HG03135 (cell line): Measurements from ENCODE around the gene ZNF792.
"Not testable (repeated sequence)": the region's sequence is repeated elsewhere in the genome, so short reads cannot be mapped to it uniquely, and the experiment has no call there.

Experiments used
- ATAC-seq: cut with Tn5 transposase; IDR thresholded peaks from one replicate; pipeline ENCODE4 v1.9.1; 2021; ENCODE audit warnings: mild to moderate bottlenecking, moderate library complexity; ENCODE audit not compliant: unreplicated experiment

ZNF792 gene

GRCh38 chr19:34963573-34964406, at the start of gene ZNF792:
TSS of gene ZNF792 (minus strand) at chr19:34964229. CDS start at chr19:34963662, 567 bp downstream.
- ATAC-seq, result peak; percentile 59

DNA sequence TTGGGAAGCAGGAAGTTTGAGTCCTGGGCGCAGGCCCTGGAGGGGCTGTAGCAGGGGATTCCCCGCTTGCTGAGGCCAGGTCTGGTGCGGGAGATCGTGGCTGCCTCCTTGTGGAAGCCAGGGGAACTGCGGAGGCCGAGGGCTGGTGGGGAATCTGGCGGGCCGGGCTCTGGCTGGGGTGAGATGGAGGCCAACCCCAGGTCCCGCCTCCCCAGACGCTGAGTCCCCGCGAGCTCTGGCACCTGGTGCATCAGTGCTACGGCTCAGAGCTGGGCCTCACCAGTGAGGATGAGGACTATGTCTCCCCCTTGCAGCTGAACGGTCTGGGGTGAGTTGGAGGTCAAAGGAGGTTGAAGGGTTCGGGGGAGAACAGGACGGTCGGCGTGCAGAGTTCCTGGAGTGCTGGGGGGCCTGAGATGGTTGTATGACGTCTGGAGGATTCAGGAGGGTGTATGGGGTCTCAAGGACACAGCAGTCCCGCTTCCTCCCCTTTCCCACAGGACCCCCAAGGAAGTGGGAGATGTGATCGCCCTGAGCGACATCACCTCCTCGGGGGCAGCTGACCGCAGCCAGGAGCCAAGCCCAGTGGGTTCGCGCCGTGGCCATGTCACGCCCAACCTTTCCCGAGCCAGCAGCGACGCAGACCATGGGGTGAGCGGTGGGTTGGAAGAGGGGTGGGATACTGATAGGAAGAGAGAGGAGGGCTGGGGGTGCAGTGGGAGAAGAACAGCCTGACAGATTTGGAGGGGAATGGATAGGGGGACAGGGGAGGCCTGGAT, 49.2 kb upstream of the ZNF792 start:
- peak; percentile 57 for ATAC-seq

GRCh38 chr19:35011737-35012682, 48.0 kb upstream of the ZNF792 start:
- ATAC-seq, result no peak

DNA sequence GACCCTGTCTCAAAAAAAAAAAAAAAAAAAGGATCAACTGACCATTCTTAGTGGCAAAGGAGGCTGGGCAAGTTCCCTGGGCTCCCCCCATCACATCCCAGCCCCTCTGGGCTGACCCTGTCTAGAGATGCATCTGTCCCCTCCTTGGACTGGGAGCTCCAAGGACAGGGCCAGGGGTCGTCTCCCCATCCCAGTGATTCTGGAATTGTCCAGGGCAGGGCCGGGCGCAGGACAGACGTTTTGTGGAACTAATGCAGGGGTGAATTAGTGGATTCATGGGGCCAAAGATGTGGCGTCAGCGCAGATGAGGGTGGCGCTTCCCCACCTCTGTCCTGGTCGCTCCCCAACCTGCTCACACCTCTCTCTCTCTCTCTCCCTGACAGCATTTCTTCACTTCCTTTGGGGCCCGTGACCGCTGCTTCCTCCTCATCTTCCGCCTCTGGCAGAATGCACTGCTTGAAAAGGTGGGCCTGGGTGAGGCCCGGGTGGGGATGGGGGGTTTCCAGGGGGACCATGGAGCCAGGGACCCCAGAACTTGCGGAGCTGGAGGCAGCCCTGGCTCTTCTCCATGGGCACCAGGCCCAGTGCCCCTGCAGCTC, 47.2 kb upstream of the ZNF792 start:
- no peak for ATAC-seq

DNA sequence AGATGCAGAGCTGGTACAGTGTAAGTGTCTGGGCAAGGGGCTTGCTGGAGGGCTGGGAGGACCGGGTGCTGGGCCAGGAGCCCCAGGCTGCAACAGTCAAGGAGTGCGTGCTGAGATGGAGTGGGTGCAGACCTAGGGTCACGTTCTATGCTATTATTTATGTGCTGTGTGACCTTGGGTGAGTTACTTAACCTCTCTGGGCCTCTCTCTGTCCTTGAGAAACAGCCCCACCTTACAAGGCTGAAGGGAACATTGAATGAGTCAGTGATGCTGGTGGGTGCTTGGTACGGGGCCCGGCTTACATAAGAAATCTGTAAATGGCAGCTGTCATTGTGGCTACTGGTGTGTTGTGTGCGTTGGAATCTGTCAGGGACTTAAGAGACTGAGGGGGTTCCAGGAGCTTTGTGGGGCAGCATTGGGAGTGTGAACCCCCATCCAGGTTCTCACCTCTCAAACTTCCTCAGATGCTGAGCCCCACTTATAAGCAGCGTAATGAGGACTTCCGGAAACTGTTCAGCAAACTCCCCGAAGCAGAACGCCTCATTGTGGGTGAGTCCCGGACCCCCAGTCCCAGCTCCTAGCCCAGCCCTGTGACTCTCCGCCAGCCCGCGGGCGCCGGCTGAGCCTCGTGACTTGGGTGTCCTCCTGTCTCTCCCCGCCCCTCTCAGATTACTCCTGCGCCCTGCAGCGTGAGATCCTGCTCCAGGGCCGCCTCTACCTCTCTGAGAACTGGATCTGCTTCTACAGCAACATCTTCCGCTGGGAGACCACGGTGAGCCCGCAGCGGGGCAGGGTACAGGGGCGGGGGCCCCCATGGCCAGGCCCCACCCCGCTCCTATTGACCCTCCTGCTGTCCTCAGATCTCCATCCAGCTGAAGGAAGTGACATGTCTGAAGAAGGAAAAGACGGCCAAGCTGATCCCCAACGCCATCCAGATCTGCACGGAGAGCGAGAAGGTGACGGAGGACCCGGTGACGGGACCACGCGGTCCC, 45.7 kb upstream of the ZNF792 start:
- no peak for ATAC-seq

DNA sequence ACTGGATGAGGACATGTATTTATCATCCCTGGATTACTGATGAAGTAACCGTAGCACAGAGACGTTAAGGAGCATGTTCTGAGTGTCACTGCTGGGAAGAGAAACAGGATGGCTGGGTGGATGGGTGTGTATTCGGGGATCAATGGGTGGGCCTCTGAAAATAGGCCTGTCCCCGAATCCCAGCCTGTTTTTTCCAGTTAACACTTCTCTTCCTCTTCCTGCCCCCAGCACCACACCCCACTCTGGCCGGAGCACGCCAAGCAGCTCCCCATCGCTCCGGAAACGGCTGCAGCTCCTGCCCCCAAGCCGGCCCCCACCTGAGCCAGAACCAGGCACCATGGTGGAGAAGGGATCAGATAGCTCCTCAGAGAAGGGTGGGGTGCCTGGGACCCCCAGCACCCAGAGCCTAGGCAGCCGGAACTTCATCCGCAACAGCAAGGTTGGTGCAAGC, 44.9 kb upstream of the ZNF792 start:
- ATAC-seq, result no peak

DNA sequence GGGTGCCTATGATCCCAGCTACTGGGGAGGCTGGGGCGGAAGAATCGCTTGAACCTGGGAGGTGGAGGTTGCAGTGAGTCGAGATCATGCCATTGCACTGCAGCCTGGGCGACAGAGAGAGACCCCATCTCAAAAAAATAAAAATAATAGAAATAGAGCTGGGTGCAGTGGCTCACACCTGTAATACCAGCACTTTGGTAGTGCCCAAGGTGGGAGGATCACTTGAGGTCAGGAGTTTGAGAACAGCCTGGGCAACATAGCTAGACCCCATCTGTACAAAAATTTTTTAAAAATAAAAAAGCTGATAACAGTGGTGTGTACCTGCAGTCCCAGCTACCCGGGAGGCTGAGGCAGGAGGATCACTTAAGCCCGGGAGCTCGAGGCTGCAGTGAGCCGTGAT, 43.4 kb upstream of the ZNF792 start:
- not testable (repeated sequence) for ATAC-seq

DNA sequence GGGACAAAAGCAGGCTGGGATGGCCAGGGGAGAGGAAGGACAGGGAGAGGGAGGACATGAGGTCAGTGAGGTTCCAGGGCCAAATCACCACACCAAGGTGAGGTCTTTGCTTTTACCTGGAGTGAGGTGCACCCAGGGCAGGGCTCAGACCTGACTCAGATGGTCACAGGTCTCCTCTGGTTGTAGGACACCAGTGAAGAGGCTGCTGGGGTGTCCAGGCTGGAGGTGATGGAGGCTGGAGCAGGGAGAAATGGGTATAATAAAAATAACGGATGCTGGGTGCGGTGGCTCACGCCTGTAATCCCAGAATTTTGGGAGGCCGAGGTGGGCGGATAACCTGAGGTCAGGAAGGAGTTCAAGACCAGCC, 43.0 kb upstream of the ZNF792 start:
- ATAC-seq, result no peak

- no peak for ATAC-seq
Measured at GRCh38 chr19:35006342-35006998, 42.4 kb upstream of the ZNF792 start.

- ATAC-seq, result not testable (repeated sequence)
Measured at GRCh38 chr19:35006007-35006341, 41.9 kb upstream of the ZNF792 start.

DNA sequence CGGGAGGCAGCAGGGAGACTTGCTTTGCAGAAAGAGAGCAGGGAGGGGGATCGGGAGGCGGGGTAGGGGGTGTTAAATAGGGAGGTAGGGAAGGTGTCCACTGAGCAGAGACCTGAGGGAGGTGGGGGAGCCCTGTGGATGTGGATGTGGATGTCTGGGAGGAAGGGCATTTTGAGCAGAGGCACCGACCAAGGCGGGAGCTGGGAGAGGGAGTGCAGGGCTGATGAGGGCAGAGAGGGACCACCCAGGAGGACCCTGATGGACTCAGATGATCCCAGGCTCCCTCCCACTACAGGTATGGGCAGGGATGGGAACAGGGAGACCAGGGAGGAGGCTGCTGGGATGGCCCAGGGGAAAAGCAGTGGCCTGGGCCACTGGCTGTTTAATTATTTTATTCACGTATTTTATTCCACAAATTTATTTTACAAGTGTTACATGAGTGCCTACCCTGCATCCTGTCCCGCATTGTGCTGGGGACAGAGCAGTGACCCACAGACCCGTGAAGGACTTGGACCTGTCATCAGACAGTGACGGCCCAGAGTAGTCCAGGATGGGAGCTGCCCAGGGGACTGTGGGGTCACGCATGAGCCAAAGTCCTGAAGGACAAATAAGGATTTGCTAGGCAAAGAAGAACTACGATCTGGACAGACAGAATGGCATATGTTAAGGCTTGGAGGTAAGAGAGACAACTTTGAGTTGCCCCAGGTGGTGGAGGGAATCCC, 41.4 kb upstream of the ZNF792 start:
- no peak for ATAC-seq

DNA sequence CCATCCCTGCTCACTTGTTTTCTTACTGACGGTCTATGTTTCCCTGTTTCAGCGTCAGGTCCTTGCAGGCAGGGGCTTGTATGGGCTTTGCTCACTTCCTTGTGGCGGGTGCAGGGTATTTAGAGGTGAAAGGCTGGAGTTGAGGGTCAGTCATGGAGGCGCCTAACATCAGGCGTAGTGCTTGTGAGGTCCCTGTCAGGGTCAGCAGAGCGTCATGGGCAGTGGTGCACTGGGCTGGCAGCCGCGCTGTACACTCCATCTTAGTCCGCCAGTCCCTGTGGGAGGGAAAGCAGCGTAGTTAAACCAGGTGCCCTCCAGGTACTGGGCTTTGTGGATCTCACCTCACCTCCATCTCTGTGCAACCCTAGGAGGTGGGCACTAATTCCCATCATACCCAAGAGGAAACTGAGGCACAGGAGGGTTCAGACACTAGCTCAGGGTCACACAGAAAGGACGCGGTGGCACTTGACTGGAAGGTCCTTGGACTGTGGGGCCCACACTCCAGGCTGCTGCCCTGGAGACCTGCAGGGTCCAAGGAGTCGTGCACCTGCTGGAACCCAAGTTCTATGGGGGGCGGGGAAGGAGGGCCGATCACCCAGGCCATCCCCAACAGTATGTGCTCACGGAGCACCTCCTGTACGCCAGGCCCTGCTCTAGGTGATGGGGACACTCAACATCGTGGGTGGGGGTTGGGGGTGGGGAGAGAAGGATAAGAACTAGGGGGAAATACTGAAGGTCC, 40.7 kb upstream of the ZNF792 start:
- no peak for ATAC-seq

GRCh38 chr19:35002037-35002535, 38.1 kb upstream of the ZNF792 start:
- ATAC-seq, result no peak

DNA sequence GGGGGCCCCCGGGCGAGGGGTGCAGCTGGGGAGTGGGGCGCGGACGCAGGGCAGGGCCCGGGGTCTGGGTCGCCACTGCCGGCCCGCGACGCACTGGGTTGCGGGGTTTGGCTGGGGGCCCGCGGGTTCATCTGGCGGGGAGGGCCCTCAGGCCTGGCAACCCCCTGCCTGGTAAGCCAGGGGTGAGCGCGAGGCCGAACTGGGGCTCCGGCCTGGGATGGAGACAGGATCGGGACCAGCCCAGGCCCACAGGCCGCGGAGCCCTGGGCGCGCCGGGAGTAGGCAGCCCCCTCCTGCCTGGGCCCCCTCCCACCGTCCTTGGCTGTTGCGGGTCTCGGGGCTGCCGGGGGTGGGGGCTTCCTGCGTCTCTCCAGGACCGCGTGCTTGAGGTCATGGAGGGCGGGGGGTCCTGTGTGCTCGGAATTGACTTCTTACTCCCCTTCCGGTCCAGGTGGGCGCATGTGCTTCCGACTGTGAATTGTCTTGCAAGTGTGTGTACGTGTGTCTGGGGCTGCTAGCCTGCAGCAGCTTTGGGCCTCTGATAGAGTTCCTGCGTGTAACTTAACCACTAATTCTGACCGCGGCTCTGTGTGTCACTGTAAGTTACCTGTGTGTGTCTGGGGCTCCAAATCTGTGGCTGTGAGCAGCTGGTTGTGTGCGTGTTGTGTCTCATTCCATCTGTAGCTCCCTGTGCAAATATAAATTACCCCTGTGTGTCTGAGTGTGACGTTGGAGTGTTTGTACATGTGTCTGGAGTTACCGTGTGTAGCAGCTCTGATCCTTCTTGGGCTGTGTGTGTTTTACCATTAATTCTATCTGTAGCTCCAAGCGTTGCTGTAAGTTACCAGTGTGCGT, 36.8 kb upstream of the ZNF792 start:
- ATAC-seq, result no peak

GRCh38 chr19:35000338-35000646, 36.3 kb upstream of the ZNF792 start:
- ATAC-seq, result no peak

DNA sequence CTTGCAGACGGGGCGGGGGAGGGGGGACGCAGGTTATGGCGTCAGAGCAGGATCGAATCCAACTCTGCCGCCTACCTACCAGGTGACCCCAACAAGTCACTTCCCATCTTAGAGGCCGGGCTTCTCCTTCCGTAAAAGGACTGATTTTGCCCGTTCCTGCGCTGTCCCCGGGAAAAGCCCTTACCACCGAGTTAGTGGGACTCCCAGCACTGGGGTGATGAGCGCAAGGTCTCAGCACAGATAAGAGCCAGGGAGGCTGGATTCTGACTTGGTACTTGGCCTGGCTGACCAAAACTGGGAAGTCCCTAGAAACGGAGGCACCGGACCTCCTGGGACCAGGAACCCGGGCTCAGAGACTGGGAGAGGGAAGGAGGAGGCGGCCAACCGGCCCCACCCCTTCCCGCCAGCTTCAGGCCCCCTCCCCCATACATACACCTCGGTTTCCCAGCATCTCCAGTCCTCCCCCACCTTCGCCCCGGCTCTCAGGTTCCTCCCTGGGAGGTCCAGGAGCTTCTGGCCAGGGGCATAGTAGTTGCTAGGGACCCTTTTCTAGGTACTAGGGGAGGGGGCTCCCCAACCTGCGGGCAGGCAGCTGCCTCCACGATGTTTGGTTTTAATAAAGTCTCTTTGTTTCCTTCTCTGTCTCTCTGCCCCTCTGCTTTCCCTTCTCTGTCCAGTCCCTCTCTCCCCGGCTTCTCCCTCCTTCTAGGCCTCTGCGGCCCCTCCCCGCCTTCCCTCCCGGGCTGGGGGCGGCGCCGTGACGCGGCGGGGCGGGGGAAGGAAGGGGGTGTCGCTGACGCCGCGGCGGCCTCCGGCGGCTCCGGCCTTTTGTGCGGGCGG, 35.7 kb upstream of the ZNF792 start, which contains the start of gene GRAMD1A:
Gene GRAMD1A, plus strand, starts transcription at position 826 of the 840 bp plus-strand sequence. CDS start 156 bp downstream, outside the sequence.
- ATAC-seq, result peak; percentile 54
